IMR-90 (cell line): ENCODE results near the gene LRRIQ4. TPM values are rescaled to one million over a fixed set of nuclear protein-coding genes. Genes with fewer than 3 reads are reported as not detected.
A peak's percentile ranks its signal among the peaks of the same experiment; 100 is the strongest.

Experiments
- ATAC-seq: fragments of 200-7000 bp; cut with Tn5 transposase; 2 replicates; pipeline ENCODE4 v1.9.1; 2020; ENCODE audit warnings: low read depth, mild to moderate bottlenecking, moderate library complexity
- BruUV-seq: library from RNA; stranded (reverse); fragments of 400-500 nt; replicated peaks from 2 replicates; lab custom pipeline; 2021; lab: Mats Ljungman, UMichigan
- CTCF ChIA-PET: fragments of 300-600 bp; formaldehyde crosslinking; extraction: SDS; loops from one replicate; lab custom pipeline; 2021; ENCODE audit warnings: antibody characterized with exemption; lab: Yijun Ruan, JAX
- POLR2A ChIA-PET: fragments of 300-600 bp; sonication (Branson Sonifier 250); formaldehyde crosslinking; loops from one replicate; lab custom pipeline; 2022; ENCODE audit warnings: antibody characterized with exemption; ENCODE audit not compliant: unreplicated experiment; lab: Charles Lee
- DNase-seq: peaks from one replicate; pipeline ENCODE4 v3.0.0; 2013
- H2AFZ ChIP-seq: replicated peaks from 2 replicates; pipeline ENCODE3; 2013; ENCODE audit warnings: low read length, mild to moderate bottlenecking; ENCODE audit not compliant: poor library complexity
- H2AK5ac ChIP-seq: 2 replicates; pipeline ENCODE4 v1.6.1; 2013; ENCODE audit warnings: low read depth, low read length, inconsistent platforms
- H2AK9ac ChIP-seq: replicated peaks from 2 replicates; pipeline ENCODE3; 2013; ENCODE audit warnings: mild to moderate bottlenecking, low read depth, low read length, moderate library complexity; ENCODE audit not compliant: poor library complexity
- H2BK120ac ChIP-seq: 2 replicates; pipeline ENCODE4 v1.6.1; 2013; ENCODE audit warnings: low read depth, low read length, inconsistent platforms
- H2BK15ac ChIP-seq: 3 replicates; pipeline ENCODE4 v1.6.1; 2013; ENCODE audit warnings: low read depth, low read length, inconsistent platforms
- H2BK20ac ChIP-seq: 2 replicates; pipeline ENCODE4 v1.6.1; 2013; ENCODE audit warnings: low read depth, mild to moderate bottlenecking, inconsistent platforms, low read length, moderate library complexity
- H2BK5ac ChIP-seq: 2 replicates; pipeline ENCODE4 v1.6.1; 2013; ENCODE audit warnings: mild to moderate bottlenecking, low read depth, low read length, inconsistent platforms; ENCODE audit not compliant: poor library complexity, severe bottlenecking
- H3K14ac ChIP-seq: replicated peaks from 2 replicates; pipeline ENCODE4 v1.6.1; 2013; ENCODE audit warnings: low read depth, low read length, inconsistent platforms
- H3K18ac ChIP-seq: 2 replicates; pipeline ENCODE4 v1.6.1; 2013; ENCODE audit warnings: low read depth, low read length, control low read depth
- H3K23ac ChIP-seq: 2 replicates; pipeline ENCODE4 v1.6.1; 2013; ENCODE audit warnings: low read depth, low read length, inconsistent platforms
- H3K27ac ChIP-seq: 2 replicates; pipeline ENCODE4 v1.5.1; 2013; ENCODE audit warnings: mild to moderate bottlenecking, control low read depth, low read length; ENCODE audit not compliant: insufficient read depth
- H3K27me3 ChIP-seq: 2 replicates; pipeline ENCODE4 v1.6.1; 2013; ENCODE audit warnings: low read length; ENCODE audit not compliant: control insufficient read depth, insufficient read depth
- H3K36me3 ChIP-seq: 2 replicates; pipeline ENCODE4 v1.6.1; 2013; ENCODE audit warnings: low read length, mixed read lengths; ENCODE audit not compliant: control insufficient read depth, insufficient read depth
- H3K4ac ChIP-seq: 2 replicates; pipeline ENCODE4 v1.6.1; 2013; ENCODE audit warnings: low read depth, low read length, inconsistent platforms
- H3K4me1 ChIP-seq: 2 replicates; pipeline ENCODE4 v1.6.1; 2013; ENCODE audit warnings: low read length, mixed read lengths; ENCODE audit not compliant: control insufficient read depth, insufficient read depth
- H3K4me2 ChIP-seq: 2 replicates; pipeline ENCODE4 v1.6.1; 2013; ENCODE audit warnings: low read depth, mild to moderate bottlenecking, control low read depth, low read length, moderate library complexity
- H3K4me3 ChIP-seq: 2 replicates; pipeline ENCODE4 v1.5.1; 2013; ENCODE audit warnings: low read depth, mild to moderate bottlenecking, control low read depth, low read length, moderate library complexity; ENCODE audit not compliant: insufficient read depth
- H3K56ac ChIP-seq: 2 replicates; pipeline ENCODE4 v1.6.1; 2013; ENCODE audit warnings: low read length, inconsistent platforms; ENCODE audit not compliant: insufficient read depth; ENCODE audit errors: extremely low read depth
- H3K79me1 ChIP-seq, 2 experiments: 2 replicates each; pipeline ENCODE4 v1.6.1; 2013; ENCODE audit warnings: low read length in 2 of 2, inconsistent platforms in 1 of 2, low read depth in 1 of 2
- H3K9ac ChIP-seq: 2 replicates; pipeline ENCODE4 v1.6.1; 2013; ENCODE audit warnings: low read depth, low read length, control low read depth
- H3K9me1 ChIP-seq: 2 replicates; pipeline ENCODE4 v1.6.1; 2013; ENCODE audit warnings: low read length, inconsistent platforms; ENCODE audit not compliant: insufficient read depth
- H3K9me3 ChIP-seq: 2 replicates; pipeline ENCODE4 v1.6.1; 2013; ENCODE audit warnings: low read length; ENCODE audit not compliant: control insufficient read depth, insufficient read depth
- H4K20me1 ChIP-seq: 2 replicates; pipeline ENCODE4 v1.6.1; 2013; ENCODE audit warnings: low read length, inconsistent platforms; ENCODE audit not compliant: insufficient read depth
- H4K5ac ChIP-seq: 2 replicates; pipeline ENCODE4 v1.6.1; 2013; ENCODE audit warnings: mild to moderate bottlenecking, low read depth, low read length, control low read depth
- H4K8ac ChIP-seq, 2 experiments: 2 replicates each; pipeline ENCODE4 v1.6.1; 2013; ENCODE audit warnings: low read depth in 2 of 2, low read length in 2 of 2, control low read depth in 1 of 2, inconsistent platforms in 1 of 2
- H4K91ac ChIP-seq: 2 replicates; pipeline ENCODE4 v1.6.1; 2013; ENCODE audit warnings: low read depth, low read length, inconsistent platforms; ENCODE audit not compliant: insufficient read depth
- CEBPB ChIP-seq: IDR thresholded peaks from 2 replicates; pipeline ENCODE4 v1.6.1; 2012; ENCODE audit warnings: low read depth, low read length, improper control_type of control experiment
- MAFK ChIP-seq: IDR thresholded peaks from 2 replicates; pipeline ENCODE4 v1.6.1; 2012; ENCODE audit warnings: low read depth, low read length, improper control_type of control experiment
- SMC3 ChIP-seq: fragments of 150-350 bp; IDR thresholded peaks from 2 replicates; pipeline ENCODE4 v1.6.1; 2016; ENCODE audit warnings: low read depth, mild to moderate bottlenecking, antibody characterized with exemption, low read length, moderate library complexity
- WGBS, 2 experiments: methylation state at CpG; one replicate each; pipeline versions ENCODE4 v1.1.5 to v1.1.7; 2013; ENCODE audit warnings: missing lambda C conversion rate in 2 of 2; ENCODE audit not compliant: insufficient read length in 1 of 2; ENCODE audit errors: extremely low coverage in 2 of 2; 5-methylcytosine and 5-hydroxymethylcytosine counted together
- dilution Hi-C: fragments of 300-500 bp; cut with HindIII; formaldehyde crosslinking; loops from one replicate; pipeline ENCODE4 v1.14.3; 2018; ENCODE audit warnings: low sequenced_read_pairs; ENCODE audit not compliant: unreplicated experiment
- in situ Hi-C: fragments of 300-500 bp; cut with MboI; formaldehyde crosslinking; loops from 3 replicates; pipeline ENCODE4 v1.14.3; 2019; ENCODE audit warnings: low sequenced_read_pairs, inconsistent platforms, mixed read lengths
- intact Hi-C: fragments of 100-400 bp; cut with micrococcal nuclease; formaldehyde crosslinking; loops from 2 replicates; pipeline ENCODE4 v1.10.0; 2022
- polyA plus RNA-seq, 3 experiments: library from polyadenylated mRNA; depleted of rRNA; stranded (reverse); fragments of >200 nt; gene quantifications; 2 replicates each; pipeline ENCODE4 v1.2.3, GENCODE V29; 2012; ENCODE audit warnings: low replicate concordance in 1 of 3
- total RNA-seq: library from RNA; depleted of rRNA; stranded (reverse); fragments of >200 nt; gene quantifications from 2 replicates; pipeline ENCODE4 v1.2.3, GENCODE V29; 2012

The LRRIQ4 gene
- total and polyA plus RNA-seq, 2 of the 4 experiments (the other 2 are of a cell fraction): not detected

DNA sequence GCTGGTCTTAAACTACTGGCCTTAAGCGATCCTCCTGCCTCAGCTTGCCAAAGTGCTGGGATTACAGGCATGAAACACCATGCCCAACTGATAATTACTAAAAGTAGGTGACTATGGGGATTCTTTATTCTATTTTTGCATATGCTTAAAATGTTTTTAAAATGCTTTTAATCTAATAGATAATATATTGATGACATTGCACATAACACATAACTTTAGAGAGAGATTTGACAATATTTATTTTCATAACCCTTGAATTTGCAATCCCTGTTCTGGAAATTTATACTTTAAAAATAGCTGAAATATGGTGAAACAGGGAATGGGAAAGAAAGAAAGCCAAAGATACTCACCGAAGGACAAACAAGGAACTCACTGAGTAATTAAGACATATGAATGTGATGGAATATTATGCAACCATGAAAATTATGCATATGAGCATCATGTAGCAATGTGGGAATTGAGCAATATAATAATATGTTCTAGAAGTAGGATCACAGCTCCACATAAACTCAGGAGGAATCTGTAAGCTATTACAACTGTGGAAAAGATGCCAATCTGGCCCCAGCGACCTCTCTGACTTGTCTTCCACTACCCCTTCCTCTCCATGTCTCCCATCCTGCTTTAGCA is 55.0 kb downstream of the LRRIQ4 start:
- no peak for ATAC-seq
- H2AFZ ChIP-seq: no peak overlapping the region
- H3K9me3 ChIP-seq: no peaks in the 10 kb centered on the region
- H3K14ac ChIP-seq: no peak overlapping the region
- H3K56ac ChIP-seq: no peak overlapping the region
- no peaks in the 10 kb centered on the region for H3K79me1 ChIP-seq
- no TSS peak for BruUV-seq
- no peak overlapping the region for H2BK120ac ChIP-seq
- no peaks in the 10 kb centered on the region for H3K4me1 ChIP-seq
- H3K4ac ChIP-seq: no peak overlapping the region
- H2AK5ac ChIP-seq: no peak overlapping the region
- DNase-seq: no peak
- no peak overlapping the region for H3K4me3 ChIP-seq
- dilution Hi-C loops (no loop called here), intact Hi-C loops (loop anchor here (10.0 kb wide), 1 partner anchor 227 kb away; no protein-coding TSS in a partner anchor), in situ Hi-C loops (loop anchor here (10.0 kb wide), 1 partner anchor 187 kb away; no protein-coding TSS in a partner anchor)
- H2BK15ac ChIP-seq: no peak overlapping the region
- no peaks in the 10 kb centered on the region for H3K36me3 ChIP-seq
- H4K91ac ChIP-seq: no peak overlapping the region
- no peak overlapping the region for H3K27ac ChIP-seq
- H2BK5ac ChIP-seq: no peak overlapping the region
- no peak overlapping the region for H4K8ac ChIP-seq
- no peak overlapping the region for H2AK9ac ChIP-seq
- no peaks in the 10 kb centered on the region for H4K20me1 ChIP-seq
- no peak for TF ChIP-seq SMC3
- peak; percentile 23; the same call in 1 of the 2 replicates for TF ChIP-seq MAFK
- 0 out of 2 replicates have a peak, but pooled peaks have one; percentile 5 for TF ChIP-seq CEBPB
- no peak overlapping the region for H4K5ac ChIP-seq
- no peak overlapping the region for H3K4me2 ChIP-seq
- no peak overlapping the region for H3K9ac ChIP-seq
- H2BK20ac ChIP-seq: no peak overlapping the region
- whole genome bisulfite sequencing, 2 experiments: no CpG with 5 or more reads among the region's 3 CpGs
- no peaks in the 10 kb centered on the region for H3K9me1 ChIP-seq
- H3K23ac ChIP-seq: no peak overlapping the region
- CTCF ChIA-PET: no interaction called here
- POLR2A ChIA-PET: no interaction called here
- peaks cover 10% of the 10 kb centered on the region for H3K27me3 ChIP-seq
- no peak overlapping the region for H3K18ac ChIP-seq
